ENCODE results near the gene EPN3.

DNA sequence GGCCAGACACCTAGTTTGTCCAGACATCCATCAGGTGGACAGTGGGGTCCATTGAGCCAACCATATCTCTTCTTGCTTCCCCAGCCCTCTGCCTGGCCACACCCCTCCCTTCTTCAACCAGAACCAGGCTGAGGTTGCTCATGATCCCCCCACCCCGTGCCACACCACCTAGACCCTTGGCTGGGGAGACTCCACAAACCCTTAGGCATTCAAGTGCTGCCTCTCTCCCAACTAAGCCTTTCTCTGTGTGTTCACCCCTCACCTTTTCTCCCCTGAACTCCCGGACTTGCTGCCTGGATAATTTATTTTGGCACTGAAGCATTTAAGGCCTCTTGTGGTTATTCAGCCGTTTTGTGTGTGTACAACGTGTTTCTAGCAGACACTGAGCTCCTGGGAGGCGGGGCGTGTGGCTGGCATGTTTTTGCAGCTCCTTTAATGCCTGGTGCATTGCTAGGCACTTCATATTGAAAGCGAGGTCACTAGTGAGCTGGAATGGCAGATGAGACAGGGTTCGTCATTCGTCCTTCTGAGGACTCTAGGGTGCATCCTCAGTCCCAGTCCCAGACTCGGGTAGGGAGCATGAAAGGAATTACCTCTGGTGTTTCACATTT lies 56.7 kb downstream of the EPN3 start:
- TF ChIP-seq, protein P1, sequence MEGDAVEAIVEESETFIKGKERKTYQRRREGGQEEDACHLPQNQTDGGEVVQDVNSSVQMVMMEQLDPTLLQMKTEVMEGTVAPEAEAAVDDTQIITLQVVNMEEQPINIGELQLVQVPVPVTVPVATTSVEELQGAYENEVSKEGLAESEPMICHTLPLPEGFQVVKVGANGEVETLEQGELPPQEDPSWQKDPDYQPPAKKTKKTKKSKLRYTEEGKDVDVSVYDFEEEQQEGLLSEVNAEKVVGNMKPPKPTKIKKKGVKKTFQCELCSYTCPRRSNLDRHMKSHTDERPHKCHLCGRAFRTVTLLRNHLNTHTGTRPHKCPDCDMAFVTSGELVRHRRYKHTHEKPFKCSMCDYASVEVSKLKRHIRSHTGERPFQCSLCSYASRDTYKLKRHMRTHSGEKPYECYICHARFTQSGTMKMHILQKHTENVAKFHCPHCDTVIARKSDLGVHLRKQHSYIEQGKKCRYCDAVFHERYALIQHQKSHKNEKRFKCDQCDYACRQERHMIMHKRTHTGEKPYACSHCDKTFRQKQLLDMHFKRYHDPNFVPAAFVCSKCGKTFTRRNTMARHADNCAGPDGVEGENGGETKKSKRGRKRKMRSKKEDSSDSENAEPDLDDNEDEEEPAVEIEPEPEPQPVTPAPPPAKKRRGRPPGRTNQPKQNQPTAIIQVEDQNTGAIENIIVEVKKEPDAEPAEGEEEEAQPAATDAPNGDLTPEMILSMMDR (IDR thresholded peaks at IDR 0.05) = no peak
- no peak for TF ChIP-seq POLR2A (IDR thresholded peaks at IDR 0.05)
